Astrocyte of the spinal cord (primary cell): ENCODE data around the gene APCDD1L.
"Not testable (repeated sequence)": the region's sequence is repeated elsewhere in the genome, so short reads cannot be mapped to it uniquely, and the experiment has no call there.

Experiments
- DNase-seq: peaks from one replicate; pipeline ENCODE4 v3.0.0; 2011; ENCODE audit warnings: low read depth, low spot score
- H3K4me3 ChIP-seq: 2 replicates; pipeline ENCODE4 v1.5.1; 2011; ENCODE audit warnings: low read depth, mild to moderate bottlenecking, low read length, moderate library complexity
- CTCF ChIP-seq: IDR thresholded peaks from 2 replicates; pipeline ENCODE4 v1.5.1; 2012; ENCODE audit warnings: low read depth, mild to moderate bottlenecking, low read length, inconsistent platforms
- in situ Hi-C: cut with HindIII; loops from 2 replicates; pipeline ENCODE4 v1.10.0; 2017; ENCODE audit warnings: low sequenced_read_pairs

Gene APCDD1L

GRCh38 chr20:58510921-58511320, 4.3 kb downstream of the APCDD1L start:
- in situ Hi-C loops: no loop called here
- DNase-seq: no peak
- H3K4me3 ChIP-seq: no peak overlapping the region
- TF ChIP-seq CTCF: no peak

- no peak for TF ChIP-seq CTCF
- no peak overlapping the region for H3K4me3 ChIP-seq
- in situ Hi-C loops: no loop called here
- DNase-seq: no peak
Observed at GRCh38 chr20:58508762-58509395, 6.3 kb downstream of the APCDD1L start.

- in situ Hi-C loops, DNase-seq, H3K4me3 ChIP-seq: not testable (repeated sequence)
Observed at GRCh38 chr20:58506999-58507398, 8.2 kb downstream of the APCDD1L start.

GRCh38 chr20:58504566-58504965, 10.6 kb downstream of the APCDD1L start:
- no peak overlapping the region for H3K4me3 ChIP-seq
- in situ Hi-C loops: no loop called here
- no peak for DNase-seq
- no peak for TF ChIP-seq CTCF

GRCh38 chr20:58503668-58504067, 11.5 kb downstream of the APCDD1L start:
- DNase-seq: no peak
- no peak overlapping the region for H3K4me3 ChIP-seq
- no peak for TF ChIP-seq CTCF
- in situ Hi-C loops: no loop called here

GRCh38 chr20:58500256-58500655, 14.9 kb downstream of the APCDD1L start:
- DNase-seq: no peak
- TF ChIP-seq CTCF: no peak
- in situ Hi-C loops: no loop called here
- no peak overlapping the region for H3K4me3 ChIP-seq

GRCh38 chr20:58498470-58499068, 16.6 kb downstream of the APCDD1L start:
- no peak for TF ChIP-seq CTCF
- DNase-seq: no peak
- H3K4me3 ChIP-seq: no peak overlapping the region
- in situ Hi-C loops: no loop called here
